NB4 (cell line): ENCODE measurements around the gene NUAK1.

ENCODE experiments used
- MYC ChIP-seq: IDR thresholded peaks from 2 replicates; pipeline ENCODE4 v1.6.1; 2011; ENCODE audit warnings: low read depth, low read length
- POLR2A ChIP-seq: IDR thresholded peaks from 2 replicates; pipeline ENCODE4 v1.6.1; 2011; ENCODE audit warnings: mild to moderate bottlenecking; ENCODE audit not compliant: insufficient read length; ENCODE audit errors: extremely low read depth
- TF ChIP-seq, protein P1 (sequence below): IDR thresholded peaks from one replicate; pipeline ENCODE4 v1.5.1; 2012; ENCODE audit warnings: low read depth, low read length
- TF ChIP-seq, protein P2 (sequence below): IDR thresholded peaks from 2 replicates; pipeline ENCODE4 v1.6.1; 2011; ENCODE audit warnings: low read depth, low read length

DNA sequence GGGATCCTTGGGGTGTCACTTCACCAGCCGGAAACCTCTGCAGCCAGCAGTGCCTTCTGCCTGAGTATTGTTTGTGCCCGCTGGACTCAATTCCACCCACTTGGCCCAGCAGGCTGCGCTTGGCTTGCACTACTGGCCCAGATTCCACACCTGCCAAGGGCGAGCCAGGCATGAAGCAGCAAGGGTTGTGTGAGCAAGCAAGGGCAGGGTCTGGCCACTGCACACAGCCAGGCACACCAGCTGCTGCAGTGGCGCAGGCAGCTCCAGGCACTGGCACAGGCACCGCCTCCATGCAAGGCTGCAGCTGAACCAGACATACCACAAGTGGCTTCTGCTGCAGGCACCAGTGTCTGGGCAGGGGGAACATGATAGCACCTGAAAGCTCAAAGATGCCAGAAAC, 99.5 kb downstream of the NUAK1 start:
- TF ChIP-seq, protein P1, sequence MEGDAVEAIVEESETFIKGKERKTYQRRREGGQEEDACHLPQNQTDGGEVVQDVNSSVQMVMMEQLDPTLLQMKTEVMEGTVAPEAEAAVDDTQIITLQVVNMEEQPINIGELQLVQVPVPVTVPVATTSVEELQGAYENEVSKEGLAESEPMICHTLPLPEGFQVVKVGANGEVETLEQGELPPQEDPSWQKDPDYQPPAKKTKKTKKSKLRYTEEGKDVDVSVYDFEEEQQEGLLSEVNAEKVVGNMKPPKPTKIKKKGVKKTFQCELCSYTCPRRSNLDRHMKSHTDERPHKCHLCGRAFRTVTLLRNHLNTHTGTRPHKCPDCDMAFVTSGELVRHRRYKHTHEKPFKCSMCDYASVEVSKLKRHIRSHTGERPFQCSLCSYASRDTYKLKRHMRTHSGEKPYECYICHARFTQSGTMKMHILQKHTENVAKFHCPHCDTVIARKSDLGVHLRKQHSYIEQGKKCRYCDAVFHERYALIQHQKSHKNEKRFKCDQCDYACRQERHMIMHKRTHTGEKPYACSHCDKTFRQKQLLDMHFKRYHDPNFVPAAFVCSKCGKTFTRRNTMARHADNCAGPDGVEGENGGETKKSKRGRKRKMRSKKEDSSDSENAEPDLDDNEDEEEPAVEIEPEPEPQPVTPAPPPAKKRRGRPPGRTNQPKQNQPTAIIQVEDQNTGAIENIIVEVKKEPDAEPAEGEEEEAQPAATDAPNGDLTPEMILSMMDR, result no peak
- no peak for TF ChIP-seq POLR2A
- TF ChIP-seq, protein P2, sequence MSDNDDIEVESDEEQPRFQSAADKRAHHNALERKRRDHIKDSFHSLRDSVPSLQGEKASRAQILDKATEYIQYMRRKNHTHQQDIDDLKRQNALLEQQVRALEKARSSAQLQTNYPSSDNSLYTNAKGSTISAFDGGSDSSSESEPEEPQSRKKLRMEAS, result no peak
- no peak for TF ChIP-seq MYC
